Airway epithelial cell (primary cell): Measurements from ENCODE around the gene TMEM63C. TPM values are rescaled to one million over a fixed set of nuclear protein-coding genes. Genes with fewer than 3 reads are reported as not detected.

Experiments used
- total RNA-seq: library from RNA; depleted of rRNA; stranded (reverse); fragments of >200 nt; gene quantifications from 2 replicates; pipeline ENCODE4 v1.2.3, GENCODE V29; 2015

The TMEM63C gene
- total RNA-seq = 22.3 and 28.5 TPM in 2 replicates

GRCh38 chr14:77181603-77182437 is at the start of gene TMEM63C:
TMEM63C (plus strand) TSS chr14:77181798; CDS start chr14:77218814, 37,016 bp downstream.

GRCh38 chr14:77141214-77142004 is 40.2 kb upstream of the TMEM63C start, which contains the start of gene ZDHHC22:
ZDHHC22 (minus strand) TSS chr14:77141791; CDS start chr14:77139738, 2,053 bp downstream.

GRCh38 chr14:77271113-77271710 is 89.6 kb downstream of the TMEM63C start, which contains the start of gene NGB:
NGB (minus strand) TSS chr14:77271206; CDS start chr14:77270937, 269 bp downstream.

Other genes starting within 250 kb of the TMEM63C start
- 29.6 and 37.4 TPM in 2 replicates for gene IRF2BPL, start 153.1 kb upstream of the TMEM63C start, total RNA-seq
- 13.1 and 16.5 TPM in 2 replicates for gene CIPC, start 83.5 kb upstream of the TMEM63C start, total RNA-seq
- gene ZDHHC22, start 40.0 kb upstream of the TMEM63C start, total RNA-seq = not detected in 2 replicates
- gene NGB, start 89.4 kb downstream of the TMEM63C start, total RNA-seq = 0.23 TPM in 1 of 2 replicates, not detected in the other
- 5.2 and 15.3 TPM in 2 replicates for gene POMT2, start 139.1 kb downstream of the TMEM63C start, total RNA-seq
- 48.2 and 63.5 TPM in 2 replicates for gene GSTZ1, start 139.2 kb downstream of the TMEM63C start, total RNA-seq
- 6.3 and 9.4 TPM in 2 replicates for gene TMED8, start 195.3 kb downstream of the TMEM63C start, total RNA-seq
- gene SAMD15, start 195.6 kb downstream of the TMEM63C start, total RNA-seq = 0.35 and 0.56 TPM in 2 replicates
- gene NOXRED1, start 241.7 kb downstream of the TMEM63C start, total RNA-seq = 0.35 TPM in 1 of 2 replicates, not detected in the other